ENCODE data around the gene MACROD2. TPM values are rescaled to one million over a fixed set of nuclear protein-coding genes. Genes with fewer than 3 reads are reported as not detected.

MACROD2 gene
- total RNA-seq, 1 experiment from 2014 or later = 3.7 TPM

- TF ChIP-seq SIN3A (IDR thresholded peaks at IDR 0.05; ENCODE audit: low read depth) (no peak), EGR1 (IDR thresholded peaks at IDR 0.05; ENCODE audit: low read depth) (no peak), EZH2 (IDR thresholded peaks at IDR 0.05) (no peak), JUND (IDR thresholded peaks at IDR 0.05) (no peak)
- TF ChIP-seq, protein P1, sequence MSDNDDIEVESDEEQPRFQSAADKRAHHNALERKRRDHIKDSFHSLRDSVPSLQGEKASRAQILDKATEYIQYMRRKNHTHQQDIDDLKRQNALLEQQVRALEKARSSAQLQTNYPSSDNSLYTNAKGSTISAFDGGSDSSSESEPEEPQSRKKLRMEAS (IDR thresholded peaks at IDR 0.05) = no peak
These were observed 833.1 kb downstream of the MACROD2 start (continued) for GRCh38 chr20:14828459-14828858.

DNA sequence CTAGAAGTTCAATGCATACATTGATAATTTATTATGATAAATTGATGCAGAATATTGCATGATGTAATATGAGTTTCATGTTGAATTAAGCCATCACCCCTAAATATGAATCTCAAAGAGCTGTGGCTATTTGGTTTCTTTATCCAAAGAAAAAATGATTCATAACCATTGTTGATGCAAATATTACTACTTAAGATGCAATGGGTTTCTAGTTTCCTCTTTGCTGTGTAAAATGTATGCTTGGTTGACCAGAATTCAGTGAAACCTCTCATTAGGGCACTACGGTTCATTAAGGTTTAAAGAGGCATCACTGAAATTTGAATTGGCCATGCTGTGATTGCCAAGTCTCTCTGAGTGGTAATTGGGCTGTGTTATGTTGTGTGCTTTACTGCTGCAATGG is 834.6 kb downstream of the MACROD2 start:
- Histone ChIP-seq H3K9ac (ENCODE audit: low read length) (no peak overlapping the region), H3K4me2 (ENCODE audit: low read length) (no peak overlapping the region), H3K36me3 (ENCODE audit: control insufficient read depth in 1 of 2, insufficient read depth in 2 of 2, low read length in 2 of 2) (no peaks in the 10 kb centered on the region), H3K27me3 (ENCODE audit: insufficient read depth, low read length) (no peaks in the 10 kb centered on the region), H3K79me2 (ENCODE audit: insufficient read depth, low read length) (no peaks in the 10 kb centered on the region), H3K27ac (ENCODE audit: low read depth, low read length) (no peak overlapping the region), H3K4me3 (replicated peaks in 1 of 2; ENCODE audit: low read depth in 1 of 2, low read length in 2 of 2) (no peak overlapping the region), H3K9me2 (ENCODE audit: insufficient read depth) (no peaks in the 10 kb centered on the region), H2AFZ (ENCODE audit: low read depth, low read length, poor library complexity, severe bottlenecking) (no peak overlapping the region), H3K9me3 (ENCODE audit: control insufficient read depth in 1 of 2, insufficient read depth in 1 of 2, low read depth in 1 of 2, low read length in 2 of 2) (no peaks in the 10 kb centered on the region), H4K20me1 (ENCODE audit: insufficient read depth) (no peaks in the 10 kb centered on the region), H3K4me1 (ENCODE audit: control insufficient read depth in 1 of 2, insufficient read depth in 2 of 2, low read length in 2 of 2) (no peaks in the 10 kb centered on the region)
- no TSS peak for BruUV-seq (replicated peaks)
- CTCF ChIA-PET = no interaction called here
- ATAC-seq (no peak), DNase-seq (ENCODE audit: low read depth, low spot score) (no peak)
- intact Hi-C loops (cut with micrococcal nuclease) = no loop called here
- TF ChIP-seq EZH2phosphoT487 (IDR thresholded peaks at IDR 0.05; ENCODE audit: borderline replicate concordance) (no peak), POLR2A (IDR thresholded peaks at IDR 0.05; ENCODE audit: borderline replicate concordance, extremely low read depth, insufficient read depth, insufficient read length) (no peak), YY1 (IDR thresholded peaks at IDR 0.05; ENCODE audit: extremely low read depth, insufficient replicate concordance, low read depth, low read length) (no peak), FOSL1 (IDR thresholded peaks at IDR 0.05; ENCODE audit: low read depth) (no peak), SP1 (IDR thresholded peaks at IDR 0.05; ENCODE audit: low read depth) (no peak), JUND (IDR thresholded peaks at IDR 0.05) (no peak), EZH2 (IDR thresholded peaks at IDR 0.05) (no peak), CBX3 (IDR thresholded peaks at IDR 0.05; ENCODE audit: low read depth) (no peak), ATF3 (IDR thresholded peaks at IDR 0.05) (no peak), ELF1 (IDR thresholded peaks at IDR 0.05; ENCODE audit: borderline replicate concordance, low read depth) (no peak)
- POLR2A ChIA-PET = no interaction called here
- RAD21 ChIA-PET (ENCODE audit: low non-redundant PET in 1 of 2, low total read pairs in 2 of 2, uncharacterized antibody in 2 of 2, unreplicated experiment in 2 of 2) = no interaction called here

Data from HCT116 (cell line).